Liver (tissue), 9 donors: Measurements from ENCODE around the gene KDM3A. TPM values are rescaled to one million over a fixed set of nuclear protein-coding genes. Genes with fewer than 3 reads are reported as not detected.

Source experiments
- DNase-seq: peaks from one replicate; pipeline ENCODE4 v3.0.0-alpha.2; 2017; ENCODE audit warnings: low spot score
- H3K27ac ChIP-seq, 2 donors: one replicate each; pipeline ENCODE4 v1.7.0; 2013; ENCODE audit warnings: inconsistent platforms in 2 of 2, low read length in 2 of 2, control low read depth in 1 of 2, low read depth in 1 of 2, mild to moderate bottlenecking in 1 of 2
- H3K27me3 ChIP-seq, 4 donors: one replicate each; pipeline versions ENCODE4 v1.6.1 to v1.7.0; 2013; ENCODE audit warnings: low read length in 3 of 4, inconsistent platforms in 1 of 4, mild to moderate bottlenecking in 1 of 4, moderate library complexity in 1 of 4; ENCODE audit not compliant: control insufficient read depth in 4 of 4, insufficient read depth in 4 of 4
- H3K36me3 ChIP-seq, 4 donors: one replicate each; pipeline versions ENCODE4 v1.6.1 to v1.7.0; 2013; ENCODE audit warnings: low read length in 3 of 4, mild to moderate bottlenecking in 3 of 4, low read depth in 1 of 4, moderate library complexity in 1 of 4; ENCODE audit not compliant: control insufficient read depth in 4 of 4, insufficient read depth in 3 of 4
- H3K4me1 ChIP-seq, 4 donors: one replicate each; pipeline versions ENCODE4 v1.6.1 to v1.7.0; 2013; ENCODE audit warnings: low read length in 3 of 4, mild to moderate bottlenecking in 3 of 4, moderate library complexity in 1 of 4; ENCODE audit not compliant: control insufficient read depth in 4 of 4, insufficient read depth in 4 of 4
- H3K4me3 ChIP-seq, 3 donors: one replicate each; pipeline versions ENCODE4 v1.6.1 to v1.7.0; 2013; ENCODE audit warnings: low read length in 3 of 3, control low read depth in 1 of 3, low read depth in 1 of 3, mild to moderate bottlenecking in 1 of 3
- H3K9ac ChIP-seq, 2 donors: one replicate each; pipeline ENCODE4 v1.7.0; 2013; ENCODE audit warnings: low read length in 2 of 2, mild to moderate bottlenecking in 2 of 2, moderate library complexity in 2 of 2, control low read depth in 1 of 2, low read depth in 1 of 2
- H3K9me3 ChIP-seq, 4 donors: one replicate each; pipeline versions ENCODE4 v1.6.1 to v1.7.0; 2013; ENCODE audit warnings: low read length in 3 of 4; ENCODE audit not compliant: control insufficient read depth in 4 of 4
- ATF3 ChIP-seq: IDR thresholded peaks from 2 replicates; pipeline ENCODE4 v1.6.1; 2016; ENCODE audit warnings: antibody characterized with exemption
- CTCF ChIP-seq: fragments of 150-350 bp; IDR thresholded peaks from 2 replicates; pipeline ENCODE4 v1.5.1; 2017; ENCODE audit warnings: improper control_type of control experiment, low read depth, low read length; ENCODE audit not compliant: missing input control
- EGR1 ChIP-seq, 2 donors: IDR thresholded peaks; 2 replicates each; pipeline ENCODE4 v1.6.1; 2016 to 2018; ENCODE audit warnings: antibody characterized with exemption in 2 of 2, low read depth in 2 of 2
- FOXA1 ChIP-seq: IDR thresholded peaks from 2 replicates; pipeline ENCODE4 v1.6.1; 2016; ENCODE audit warnings: antibody characterized with exemption
- HNF4A ChIP-seq, 2 donors: conservative IDR thresholded peaks; 2 replicates each; pipeline ENCODE4 v1.6.1; 2016; ENCODE audit warnings: antibody characterized with exemption in 2 of 2, mild to moderate bottlenecking in 2 of 2
- JUND ChIP-seq, 2 donors: IDR thresholded peaks; 2 replicates each; pipeline ENCODE4 v1.6.1; 2016; ENCODE audit warnings: antibody characterized with exemption in 2 of 2
- MAX ChIP-seq: IDR thresholded peaks from 2 replicates; pipeline ENCODE4 v1.6.1; 2016; ENCODE audit warnings: antibody characterized with exemption
- RAD21 ChIP-seq, 2 donors: IDR thresholded peaks; 2 replicates each; pipeline ENCODE4 v1.6.1; 2016; ENCODE audit warnings: antibody characterized with exemption in 2 of 2, mild to moderate bottlenecking in 2 of 2
- REST ChIP-seq: IDR thresholded peaks from 2 replicates; pipeline ENCODE4 v1.6.1; 2016; ENCODE audit warnings: antibody characterized with exemption, mild to moderate bottlenecking
- RXRA ChIP-seq, 2 donors: IDR thresholded peaks; 2 replicates each; pipeline ENCODE4 v1.6.1; 2017 to 2018; ENCODE audit warnings: antibody characterized with exemption in 2 of 2, mild to moderate bottlenecking in 1 of 2
- SP1 ChIP-seq: IDR thresholded peaks from 2 replicates; pipeline ENCODE4 v1.6.1; 2018; ENCODE audit warnings: antibody characterized with exemption, mild to moderate bottlenecking
- TAF1 ChIP-seq: conservative IDR thresholded peaks from 2 replicates; pipeline ENCODE4 v1.6.1; 2016; ENCODE audit warnings: antibody characterized with exemption, mild to moderate bottlenecking
- ZBTB33 ChIP-seq: IDR thresholded peaks from 2 replicates; pipeline ENCODE4 v1.6.1; 2016; ENCODE audit warnings: antibody characterized with exemption
- WGBS: extraction: QIAGEN DNeasy Blood & Tissue Kit; methylation state at CpG from one replicate; pipeline ENCODE4 v1.1.7; 2013; 5-methylcytosine and 5-hydroxymethylcytosine counted together
- polyA plus RNA-seq, 2 donors: library from polyadenylated mRNA; stranded (reverse) in 1 of 2; unstranded in 1 of 2; fragments of 200-250 nt in 1 of 2; fragments of >200 nt in 1 of 2; fragmentation: Nextera tagmentation in 1 of 2; extraction: Ambion mirVana in 1 of 2; gene quantifications; one replicate each; pipeline versions ENCODE4 v1.2.1 to v1.2.3, GENCODE V29; 2013 to 2015
- total RNA-seq, 2 donors: library from RNA; depleted of rRNA; stranded (reverse); fragments of >200 nt; gene quantifications; one replicate each; pipeline ENCODE4 v1.2.3, GENCODE V29; 2014
- donor health status: healthy.
- donor health status: healthy.
- donor health status: healthy.
- donor health status: healthy.
- donor health status: healthy.

The KDM3A gene
- total and polyA plus RNA-seq, 4 donors: 3.9 to 19.8 (median 8.3) TPM

- WGBS: 97% methylated on average over 1 of the region's 1 CpG
- no peak overlapping the region for H3K4me3 ChIP-seq
- H3K9ac ChIP-seq: no peak overlapping the region
- peaks cover 0 to 3% (median 1%) of the 10 kb centered on the region in 4 donors for H3K36me3 ChIP-seq
- DNase-seq: no peak
- no peaks in the 10 kb centered on the region for H3K9me3 ChIP-seq
- TF ChIP-seq MAX (no peak), SP1 (no peak), FOXA1 (no peak)
- H3K27me3 ChIP-seq: no peaks in the 10 kb centered on the region
- H3K27ac ChIP-seq: no peak overlapping the region
- H3K4me1 ChIP-seq: no peaks in the 10 kb centered on the region
Measured at GRCh38 chr2:86519349-86519748, 78.2 kb downstream of the KDM3A start.

GRCh38 chr2:86520153-86520552 lies 79.0 kb downstream of the KDM3A start:
- no peak for TF ChIP-seq CTCF
- no peak for TF ChIP-seq FOXA1
- TF ChIP-seq ZBTB33: no peak
- no peak for TF ChIP-seq SP1
- TF ChIP-seq HNF4A (conservative IDR thresholded peaks at IDR 0.05): no peak
- TF ChIP-seq RXRA (IDR thresholded peaks at IDR 0.05): no peak
- no peak for TF ChIP-seq RAD21 (IDR thresholded peaks at IDR 0.05)
- no peak for TF ChIP-seq JUND (IDR thresholded peaks at IDR 0.05)
- TF ChIP-seq ATF3: no peak
- TF ChIP-seq REST: no peak
- no peak for TF ChIP-seq TAF1
- no peak for TF ChIP-seq EGR1 (IDR thresholded peaks at IDR 0.05; ENCODE audit: low read depth in 2 of 2)
- peaks cover 0 to 3% (median 1%) of the 10 kb centered on the region in 4 donors for H3K36me3 ChIP-seq

More at GRCh38 chr2:86520153-86520552, 79.0 kb downstream of the KDM3A start:
- Histone ChIP-seq H3K9ac (no peak overlapping the region), H3K27me3 (no peaks in the 10 kb centered on the region), H3K27ac (no peak overlapping the region), H3K4me3 (no peak overlapping the region), H3K4me1 (no peaks in the 10 kb centered on the region), H3K9me3 (no peaks in the 10 kb centered on the region)
- 92% methylated on average over 1 of the region's 1 CpG for WGBS
- DNase-seq: no peak
